ENCODE data around the gene BIN1.

The BIN1 gene

DNA sequence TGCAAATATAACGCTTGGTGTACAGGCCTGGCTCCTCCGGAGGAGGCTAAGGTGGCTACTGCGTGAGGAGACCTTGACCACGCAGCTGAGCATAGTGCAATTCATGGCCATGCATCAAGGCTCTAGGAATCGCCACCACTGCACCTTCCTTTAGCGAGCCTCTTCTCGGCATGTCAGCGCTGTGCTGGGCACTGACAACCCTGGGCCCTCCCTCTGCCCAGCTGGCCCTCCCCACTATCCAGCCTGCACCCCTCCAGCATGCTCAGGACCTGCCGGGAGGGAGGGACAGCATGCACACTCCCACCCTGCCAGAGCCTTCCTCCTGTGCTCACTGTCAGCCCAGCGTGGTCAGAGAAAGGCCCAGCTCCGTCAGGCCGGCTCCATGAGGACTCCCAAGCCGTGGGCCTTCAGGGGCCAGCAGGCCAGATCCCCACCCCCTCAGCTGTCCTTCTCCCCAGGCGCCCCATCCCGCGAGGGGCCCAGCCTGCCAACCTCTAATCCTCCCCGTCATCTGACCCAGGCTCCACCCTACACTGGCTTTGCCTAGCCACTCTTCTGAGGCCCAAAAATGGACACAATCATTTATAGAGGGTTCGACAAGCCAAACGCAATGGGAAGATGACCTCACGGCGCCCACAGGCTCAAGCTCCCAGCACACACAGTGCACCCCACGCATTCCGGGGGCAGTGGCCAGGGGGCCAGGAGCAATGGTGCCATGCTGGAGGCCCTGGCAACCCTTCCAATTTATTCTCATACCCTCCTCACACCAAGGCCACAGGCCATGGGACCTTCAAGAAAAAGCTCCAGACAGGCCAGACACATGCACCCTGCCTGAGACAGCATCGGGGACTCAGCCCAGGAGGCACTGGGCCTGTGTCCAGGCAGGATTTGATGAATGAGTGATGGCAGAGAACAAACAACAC lies 3.5 kb downstream of the BIN1 start:
- DNase-seq, result no peak

GRCh38 chr2:127102521-127103242 lies 4.3 kb downstream of the BIN1 start:
- DNase-seq, result no peak

DNA sequence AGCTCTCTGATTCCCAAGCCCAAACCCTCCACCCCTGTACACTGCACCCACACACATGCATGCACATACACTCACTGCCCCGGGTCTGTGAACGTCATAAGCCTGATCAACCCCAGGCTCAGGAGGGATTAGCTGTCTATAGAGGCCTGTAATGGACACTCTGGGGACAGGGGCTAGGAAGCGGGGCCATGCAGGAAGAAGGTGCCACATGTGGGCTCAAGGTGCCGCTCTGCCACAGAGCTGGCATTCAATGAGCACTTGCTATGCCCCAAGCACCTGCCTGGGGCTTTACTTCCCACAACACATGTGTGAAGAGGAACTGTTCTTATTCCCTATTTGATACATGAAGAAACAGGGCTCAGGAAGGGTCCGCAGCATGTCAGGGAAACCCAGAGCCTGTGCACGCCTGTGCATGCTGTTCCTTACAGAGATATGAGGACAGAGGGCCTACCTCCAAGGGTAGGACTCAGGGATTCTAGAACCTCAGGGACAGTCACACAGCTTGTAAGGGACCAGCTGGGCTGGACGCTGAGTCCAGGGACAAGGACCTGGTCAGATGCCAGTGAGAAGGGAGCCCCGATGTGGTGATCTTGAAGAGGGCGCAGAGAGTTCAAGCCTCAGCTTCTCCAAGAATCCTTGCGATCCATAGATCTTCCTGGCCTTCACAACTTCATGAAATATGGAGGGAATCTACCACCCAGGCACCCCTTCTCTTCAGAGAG lies 5.0 kb downstream of the BIN1 start:
- DNase-seq, result no peak

DNA sequence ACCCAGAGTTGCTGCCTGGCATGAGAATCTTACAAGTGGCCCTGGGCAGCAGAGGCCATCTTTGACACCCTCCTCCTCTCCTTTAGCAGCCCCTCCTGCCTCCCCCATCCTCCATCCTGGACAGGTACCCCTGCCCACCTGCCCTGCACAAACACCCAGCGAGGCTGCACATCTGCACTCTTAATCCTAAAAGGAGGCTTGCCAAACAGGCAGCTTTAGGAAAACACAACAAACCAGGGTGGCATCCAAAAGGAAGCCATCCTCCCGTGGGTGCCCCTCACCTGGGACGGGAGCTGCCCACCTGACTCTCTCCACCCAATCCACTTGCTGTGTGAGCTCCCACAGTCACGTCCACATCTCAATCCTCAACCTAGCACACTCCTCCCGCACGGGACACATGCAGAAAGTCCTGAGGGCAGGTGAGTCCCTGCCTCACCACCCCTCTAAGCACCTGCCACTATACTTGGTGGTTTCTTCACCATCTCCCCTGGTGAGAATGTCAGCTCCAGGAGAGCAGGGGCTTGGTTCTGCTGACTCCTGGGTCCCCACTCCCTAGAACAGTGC lies 5.8 kb downstream of the BIN1 start:
- no peak for DNase-seq

DNA sequence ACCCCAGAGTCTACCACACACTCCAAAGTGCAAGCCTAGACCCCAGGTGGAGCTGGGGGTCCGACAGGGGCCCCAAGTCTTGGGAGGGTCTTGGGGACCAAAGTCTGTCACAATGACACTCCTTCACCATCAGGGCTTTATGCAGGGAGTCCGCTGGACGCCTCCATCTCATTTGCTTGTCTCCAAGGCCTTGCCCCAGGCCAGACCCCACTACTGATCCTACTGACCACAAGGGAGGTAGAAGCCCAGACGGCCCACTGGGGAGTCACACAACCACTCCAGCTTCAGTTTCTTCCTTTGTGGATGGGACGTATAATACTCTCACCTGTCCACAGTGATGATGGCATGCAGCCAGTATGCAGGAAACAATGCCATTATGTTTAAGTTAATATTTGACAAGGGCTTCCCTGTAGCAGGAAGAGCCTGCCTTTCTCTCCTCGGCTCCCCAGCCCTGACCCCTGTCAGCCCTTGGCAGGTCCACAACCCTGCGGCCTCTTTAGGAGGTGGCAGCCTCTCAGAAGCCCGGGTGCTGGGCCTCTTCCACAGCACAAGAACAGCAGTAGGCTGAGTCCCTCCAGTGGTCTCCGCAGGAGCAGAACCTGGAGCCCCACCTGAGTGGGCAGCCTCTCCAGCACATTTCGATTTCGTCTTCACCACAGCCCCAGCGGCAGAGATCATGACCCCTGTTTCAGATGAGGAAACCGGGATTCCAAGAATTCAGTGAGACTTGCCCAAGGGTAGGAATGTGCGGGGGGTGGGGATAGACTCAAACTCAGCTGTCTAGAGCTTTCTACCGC lies 6.5 kb downstream of the BIN1 start:
- no peak for DNase-seq

DNA sequence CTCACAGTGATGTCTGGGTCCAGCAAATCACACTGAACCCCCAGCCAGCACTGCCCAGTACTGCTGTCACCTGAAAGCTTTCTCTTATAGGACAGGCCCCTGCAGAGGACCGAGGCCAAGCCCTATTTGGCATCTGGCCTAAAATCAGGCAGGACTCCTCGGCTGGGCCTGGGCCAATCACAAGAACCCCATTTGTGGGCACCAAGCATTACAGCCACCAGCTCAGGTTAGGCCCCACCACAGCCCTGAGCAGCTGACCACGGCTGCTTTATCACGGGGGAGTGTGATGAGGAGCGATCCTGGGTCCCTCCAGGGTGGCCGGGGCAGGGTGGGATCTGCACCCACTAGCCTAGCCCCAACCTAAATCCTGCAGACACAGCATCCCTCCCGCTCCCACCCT lies 8.2 kb downstream of the BIN1 start:
- DNase-seq, result no peak

- DNase-seq, result no peak
Measured at GRCh38 chr2:127097841-127098651, 8.9 kb downstream of the BIN1 start.

DNA sequence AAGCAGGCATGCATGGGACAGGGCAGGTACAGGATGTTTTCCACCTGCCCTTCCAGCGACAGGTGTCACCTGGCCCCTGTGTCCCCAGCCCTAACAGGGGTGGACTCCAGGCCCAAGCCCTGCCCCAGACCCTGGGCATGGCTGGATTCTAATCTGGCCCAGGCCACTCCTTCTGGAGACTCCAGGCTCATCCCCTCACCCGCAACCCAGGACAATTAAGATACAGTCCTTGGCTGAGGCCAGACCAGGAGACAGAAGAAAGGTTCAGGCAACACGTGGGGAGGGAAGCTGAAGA lies 9.5 kb downstream of the BIN1 start:
- DNase-seq, result no peak

DNA sequence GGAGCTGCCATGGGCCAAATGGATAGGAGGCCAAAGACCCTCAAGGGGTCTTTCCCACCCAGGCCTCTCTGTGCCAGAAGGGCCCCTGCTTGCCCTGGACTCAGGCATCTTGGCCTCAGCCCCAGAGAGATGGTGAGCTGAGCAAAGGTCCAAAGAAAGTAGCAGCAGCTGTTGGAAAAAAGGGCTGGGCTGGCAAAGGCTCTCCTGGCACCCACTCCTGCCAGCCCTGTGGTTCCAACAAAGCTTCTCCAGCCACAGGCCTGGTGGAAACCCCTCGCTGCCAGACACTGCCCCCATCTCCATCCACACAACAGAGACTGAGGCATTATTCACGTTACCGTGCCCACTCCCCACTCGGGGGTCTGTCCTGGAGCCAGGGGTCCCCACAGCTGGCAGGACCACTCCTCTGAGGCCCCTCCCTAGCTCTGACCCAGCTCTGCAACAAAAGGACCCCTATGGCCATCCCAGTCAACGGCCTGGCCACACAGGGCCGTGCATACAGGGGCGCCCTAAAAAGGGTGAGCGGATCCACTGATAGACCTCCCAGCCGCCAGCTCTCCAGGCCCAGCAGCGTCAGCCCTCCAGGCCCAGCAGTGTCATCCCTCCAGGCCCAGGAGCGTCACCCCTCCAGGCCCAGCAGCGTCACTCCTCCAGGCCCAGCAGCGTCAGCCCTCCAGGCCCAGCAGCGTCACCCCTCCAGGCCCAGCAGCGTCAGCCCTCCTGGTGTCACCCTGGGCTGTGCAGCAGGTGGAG lies 10.1 kb downstream of the BIN1 start:
- DNase-seq, result no peak

- DNase-seq, result no peak
Measured at GRCh38 chr2:127096280-127096679, 10.7 kb downstream of the BIN1 start.

DNA sequence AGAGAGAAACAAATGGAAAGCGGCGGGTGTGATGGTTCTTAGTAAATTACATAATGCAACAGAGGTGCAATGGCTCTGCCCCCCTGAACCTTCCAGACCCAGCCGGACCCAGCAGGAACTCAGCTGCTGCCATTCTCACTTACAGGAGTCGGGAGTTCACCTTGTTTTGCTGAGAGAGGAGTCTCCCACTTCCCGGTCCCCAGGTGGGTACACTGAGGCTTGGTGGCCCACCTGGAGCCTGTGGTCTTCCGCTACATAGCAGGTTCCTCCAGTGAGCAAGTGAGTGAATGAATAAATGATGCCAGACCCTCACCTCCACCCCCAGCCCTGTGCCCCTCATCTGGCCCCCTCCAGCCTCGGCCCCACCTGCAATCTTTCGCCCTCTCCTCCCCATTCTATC lies 11.2 kb downstream of the BIN1 start:
- no peak for DNase-seq

- no peak for DNase-seq
Measured at GRCh38 chr2:127095367-127095641, 11.7 kb downstream of the BIN1 start.

DNA sequence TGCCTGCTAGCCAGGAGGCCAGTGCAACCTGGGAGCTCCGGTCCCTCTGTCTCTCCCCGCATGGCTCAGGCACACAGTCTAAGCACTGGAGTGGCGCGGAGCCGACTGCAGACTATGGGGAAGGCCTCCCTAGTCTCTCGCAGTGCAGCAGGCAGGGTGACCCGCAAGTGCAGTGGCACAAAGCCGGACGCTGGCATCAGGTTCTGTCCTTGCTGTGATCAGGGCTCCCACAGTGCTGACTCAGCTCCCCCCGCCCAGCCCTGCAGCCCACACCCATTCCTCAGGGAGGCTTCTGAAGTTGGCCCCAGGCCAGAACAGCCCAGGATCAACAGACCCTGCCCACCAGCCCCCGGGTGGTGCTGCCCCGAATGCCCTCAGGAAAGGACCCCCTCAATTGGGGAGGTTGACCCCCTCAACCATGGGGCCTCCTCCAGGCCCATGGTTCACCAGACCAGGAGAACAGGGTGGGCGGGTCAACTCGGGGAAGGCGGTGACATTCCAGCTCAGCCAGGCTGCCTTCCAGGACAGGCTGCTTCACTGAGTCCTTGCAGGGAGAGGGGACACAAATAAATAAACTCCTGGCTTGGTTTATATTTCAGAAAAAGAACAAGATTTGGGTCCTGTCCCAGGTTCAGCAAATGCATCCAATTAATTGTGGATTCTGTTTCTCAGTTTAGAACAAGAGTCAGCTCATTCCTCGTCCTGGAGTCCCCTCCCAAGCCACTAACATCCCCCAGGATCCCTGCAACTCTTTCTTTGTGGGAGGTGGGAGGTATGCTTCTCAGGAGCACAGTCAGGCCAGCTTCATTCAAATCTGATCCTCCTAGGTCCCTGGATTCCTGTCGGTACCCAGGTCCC lies 12.2 kb downstream of the BIN1 start:
- DNase-seq, result no peak

DNA sequence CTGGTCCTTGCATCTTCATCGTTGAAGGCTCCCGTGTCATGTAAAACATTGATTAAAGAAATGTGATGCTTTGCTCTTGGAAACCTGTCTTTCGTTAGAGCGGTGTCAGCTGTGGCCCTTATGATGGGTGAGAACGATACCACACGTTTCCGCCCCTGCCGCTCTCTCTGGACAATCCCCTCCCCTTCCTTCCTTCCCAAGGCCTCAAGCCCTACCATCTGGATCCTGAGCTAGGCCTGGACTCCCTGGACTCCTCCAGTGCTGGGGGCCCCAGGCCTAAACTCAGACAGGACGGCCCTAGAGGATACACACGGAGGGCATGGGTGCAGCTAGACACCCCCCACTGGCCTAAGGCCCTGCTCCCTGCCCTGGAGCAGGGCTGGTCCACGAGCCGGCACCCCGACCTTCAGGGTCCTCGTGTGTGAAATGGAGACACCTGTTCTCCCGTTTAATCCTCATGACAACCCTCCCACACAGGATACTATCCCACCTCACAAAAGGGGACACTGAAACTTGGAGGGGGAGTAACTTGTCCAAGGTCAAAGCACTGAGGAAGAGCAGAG lies 13.2 kb downstream of the BIN1 start:
- DNase-seq, result no peak

GRCh38 chr2:127092901-127093516 lies 13.9 kb downstream of the BIN1 start:
- no peak for DNase-seq

GRCh38 chr2:127092306-127092705 lies 14.6 kb downstream of the BIN1 start:
- no peak for DNase-seq

DNA sequence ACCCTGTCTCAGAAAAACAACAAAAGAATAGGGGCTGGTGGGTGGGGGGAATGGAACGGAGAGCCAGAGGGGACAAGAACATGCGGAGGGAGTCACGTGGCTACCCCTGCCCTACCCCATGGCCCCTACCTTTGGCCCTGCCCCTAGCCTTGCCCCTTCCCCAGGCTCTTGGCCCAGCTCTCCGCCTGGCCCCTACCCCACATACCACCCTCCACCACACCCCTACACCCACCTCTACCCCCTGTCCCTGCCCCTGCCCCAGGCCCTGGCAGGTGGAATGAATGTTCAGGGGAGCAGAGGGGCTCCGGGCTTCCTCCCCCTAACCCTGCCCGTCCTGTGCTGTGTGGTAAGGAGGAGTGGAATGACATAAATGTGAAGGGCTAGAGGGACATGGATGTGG lies 15.1 kb downstream of the BIN1 start:
- no peak for DNase-seq

GRCh38 chr2:127091148-127091547 lies 15.8 kb downstream of the BIN1 start:
- no peak for DNase-seq

Measured in NCI-H1930 (cell line).